Umbilical cord (tissue), 2 donors: ENCODE results near the gene DENND1C. TPM values are rescaled to one million over a fixed set of nuclear protein-coding genes. Genes with fewer than 3 reads are reported as not detected.
"Not testable (repeated sequence)": the region's sequence is repeated elsewhere in the genome, so short reads cannot be mapped to it uniquely, and the experiment has no call there.

Source experiments
- DNase-seq: peaks from one replicate; pipeline ENCODE4 v3.0.0-alpha.2; 2015; ENCODE audit warnings: low spot score
- total RNA-seq: library from RNA; depleted of rRNA; stranded (reverse); fragments of >200 nt; gene quantifications from one replicate; pipeline ENCODE4 v1.2.3, GENCODE V29; 2014; ENCODE audit warnings: low replicate concordance; ENCODE audit not compliant: insufficient read depth

The DENND1C gene
- total RNA-seq, 1 donor from 2014 or later: not detected

GRCh38 chr19:6453951-6454565, 27.5 kb downstream of the DENND1C start:
- no peak for DNase-seq

- DNase-seq: no peak
Measured at GRCh38 chr19:6452899-6453298, 28.7 kb downstream of the DENND1C start.

GRCh38 chr19:6452223-6452614, 29.4 kb downstream of the DENND1C start:
- no peak for DNase-seq

GRCh38 chr19:6451583-6452222, 29.9 kb downstream of the DENND1C start:
- no peak for DNase-seq

GRCh38 chr19:6450166-6450565, 31.4 kb downstream of the DENND1C start:
- no peak for DNase-seq

- DNase-seq: no peak
Measured at GRCh38 chr19:6448045-6448444, 33.5 kb downstream of the DENND1C start.

GRCh38 chr19:6446452-6446851, 35.1 kb downstream of the DENND1C start:
- DNase-seq: no peak

GRCh38 chr19:6443986-6444385, 37.6 kb downstream of the DENND1C start:
- no peak for DNase-seq

GRCh38 chr19:6442087-6442688, 39.4 kb downstream of the DENND1C start:
- no peak for DNase-seq

- DNase-seq: no peak
Measured at GRCh38 chr19:6440905-6441304, 40.7 kb downstream of the DENND1C start.

GRCh38 chr19:6439743-6440142, 41.8 kb downstream of the DENND1C start:
- no peak for DNase-seq

GRCh38 chr19:6433663-6434062, 47.9 kb downstream of the DENND1C start, which contains the start of gene SLC25A41:
Gene SLC25A41, minus strand, starts transcription at chr19:6433763. Its CDS starts 70 bp downstream, at chr19:6433693.
- DNase-seq: no peak

GRCh38 chr19:6433165-6433564, 48.4 kb downstream of the DENND1C start:
- DNase-seq: no peak

- no peak for DNase-seq
Measured at GRCh38 chr19:6431891-6432290, 49.7 kb downstream of the DENND1C start.

- DNase-seq: no peak
Measured at GRCh38 chr19:6429419-6430221, 52.0 kb downstream of the DENND1C start.

GRCh38 chr19:6428692-6429418, 52.7 kb downstream of the DENND1C start:
- DNase-seq: not testable (repeated sequence)

GRCh38 chr19:6427131-6427530, 54.5 kb downstream of the DENND1C start:
- no peak for DNase-seq

- DNase-seq: no peak
Measured at GRCh38 chr19:6425732-6426620, 55.6 kb downstream of the DENND1C start.

GRCh38 chr19:6424939-6425731, 56.5 kb downstream of the DENND1C start:
- peak; percentile 100 for DNase-seq
